Prostate gland (tissue), 2 donors: ENCODE data around the gene HOXC5. TPM values are rescaled to one million over a fixed set of nuclear protein-coding genes. Genes with fewer than 3 reads are reported as not detected.

Experiments
- DNase-seq: peaks from one replicate; pipeline ENCODE4 v3.0.0-alpha.2; 2019; ENCODE audit warnings: low spot score
- H3K27ac ChIP-seq, 2 donors: fragments of 200-600 bp; sonication (generic); 2 replicates each; pipeline ENCODE4 v1.5.1; 2017 to 2019
- H3K27me3 ChIP-seq: fragments of 200-600 bp; sonication (generic); replicated peaks from 2 replicates; pipeline ENCODE4 v1.5.1; 2019; ENCODE audit not compliant: insufficient read depth
- H3K36me3 ChIP-seq, 2 donors: fragments of 200-600 bp; sonication (generic); 1 replicate in 1 of 2; 2 replicates in 1 of 2; pipeline versions ENCODE4 v1.5.1 to v1.8.1; 2017 to 2019
- H3K4me1 ChIP-seq: fragments of 200-600 bp; sonication (generic); replicated peaks from 2 replicates; pipeline ENCODE4 v1.5.1; 2019
- H3K4me3 ChIP-seq, 2 donors: fragments of 200-600 bp; sonication (generic); 2 replicates each; pipeline ENCODE4 v1.5.1; 2017 to 2019
- H3K9me3 ChIP-seq: fragments of 200-600 bp; sonication (generic); 2 replicates; pipeline ENCODE4 v1.5.1; 2017
- POLR2A ChIP-seq: fragments of 450-650 bp; IDR thresholded peaks from one replicate; pipeline ENCODE4 v1.6.1; 2016; ENCODE audit warnings: antibody characterized with exemption, mild to moderate bottlenecking
- POLR2AphosphoS5 ChIP-seq: sonication (generic); formaldehyde crosslinking; IDR thresholded peaks from one replicate; pipeline ENCODE4 v1.6.1; 2017; ENCODE audit warnings: antibody characterized with exemption
- WGBS: methylation state at CpG from one replicate; pipeline ENCODE4 v1.1.5; 2018; 5-methylcytosine and 5-hydroxymethylcytosine counted together
- intact Hi-C: fragments of 100-400 bp; cut with DNase I; formaldehyde crosslinking; loops from one replicate; pipeline ENCODE4 v1.14.2; 2022
- total RNA-seq, 2 donors: library from RNA; depleted of rRNA; stranded (reverse); fragments of >200 nt; gene quantifications; one replicate each; pipeline ENCODE4 v1.1.0, GENCODE V29; 2016
- TF ChIP-seq, protein P1 (sequence below), 4 experiments: fragments of 200-600 bp in 2 of 4; fragments of 450-650 bp in 2 of 4; sonication (generic) in 2 of 4; IDR thresholded peaks; 1 replicate in 3 of 4; 2 replicates in 1 of 4; pipeline ENCODE4 v1.5.1; 2016 to 2019; ENCODE audit warnings: antibody characterized with exemption in 4 of 4, mild to moderate bottlenecking in 2 of 4, moderate library complexity in 2 of 4

The HOXC5 gene
- total RNA-seq, 2 donors from 2014 or later = 2.8 TPM; not detected in 1

DNA sequence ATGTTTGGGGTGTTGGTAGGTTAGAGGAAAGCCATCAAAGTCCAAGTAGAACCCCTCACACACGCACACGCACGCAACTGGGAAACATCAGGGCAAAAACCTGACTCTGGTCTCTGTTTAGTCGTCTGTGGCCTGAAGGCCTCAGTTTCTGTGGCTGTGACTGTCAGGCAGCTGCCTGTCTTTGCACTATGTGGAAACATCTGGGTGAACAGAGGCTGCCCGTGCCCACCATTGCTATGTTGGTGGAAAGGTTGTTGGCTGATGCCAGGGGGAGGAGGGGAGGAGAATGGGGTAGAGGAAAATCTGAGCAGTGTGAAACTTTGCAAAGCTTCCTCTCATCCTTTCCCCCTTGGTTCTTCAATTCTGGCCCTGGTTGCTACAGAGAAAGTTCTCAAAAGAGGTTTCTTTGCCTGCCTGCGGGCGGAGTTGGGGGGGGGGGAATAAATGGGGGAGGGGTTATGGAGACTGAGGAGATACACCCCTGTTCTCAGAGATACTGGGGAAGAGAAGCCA is 40.4 kb upstream of the HOXC5 start:
- no peak overlapping the region for H3K4me3 ChIP-seq
- TF ChIP-seq POLR2AphosphoS5 (no peak), POLR2A (no peak)
- TF ChIP-seq, protein P1, sequence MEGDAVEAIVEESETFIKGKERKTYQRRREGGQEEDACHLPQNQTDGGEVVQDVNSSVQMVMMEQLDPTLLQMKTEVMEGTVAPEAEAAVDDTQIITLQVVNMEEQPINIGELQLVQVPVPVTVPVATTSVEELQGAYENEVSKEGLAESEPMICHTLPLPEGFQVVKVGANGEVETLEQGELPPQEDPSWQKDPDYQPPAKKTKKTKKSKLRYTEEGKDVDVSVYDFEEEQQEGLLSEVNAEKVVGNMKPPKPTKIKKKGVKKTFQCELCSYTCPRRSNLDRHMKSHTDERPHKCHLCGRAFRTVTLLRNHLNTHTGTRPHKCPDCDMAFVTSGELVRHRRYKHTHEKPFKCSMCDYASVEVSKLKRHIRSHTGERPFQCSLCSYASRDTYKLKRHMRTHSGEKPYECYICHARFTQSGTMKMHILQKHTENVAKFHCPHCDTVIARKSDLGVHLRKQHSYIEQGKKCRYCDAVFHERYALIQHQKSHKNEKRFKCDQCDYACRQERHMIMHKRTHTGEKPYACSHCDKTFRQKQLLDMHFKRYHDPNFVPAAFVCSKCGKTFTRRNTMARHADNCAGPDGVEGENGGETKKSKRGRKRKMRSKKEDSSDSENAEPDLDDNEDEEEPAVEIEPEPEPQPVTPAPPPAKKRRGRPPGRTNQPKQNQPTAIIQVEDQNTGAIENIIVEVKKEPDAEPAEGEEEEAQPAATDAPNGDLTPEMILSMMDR (IDR thresholded peaks at IDR 0.05) = no peak
- H3K27ac ChIP-seq = no peak overlapping the region
- WGBS = 74% methylated on average over 7 of the region's 7 CpGs
- no peaks in the 10 kb centered on the region for H3K4me1 ChIP-seq
- DNase-seq = no peak
- peaks cover 72% of the 10 kb centered on the region for H3K27me3 ChIP-seq
- H3K9me3 ChIP-seq = no peaks in the 10 kb centered on the region
- intact Hi-C loops = no loop called here
- H3K36me3 ChIP-seq = no peaks in the 10 kb centered on the region

DNA sequence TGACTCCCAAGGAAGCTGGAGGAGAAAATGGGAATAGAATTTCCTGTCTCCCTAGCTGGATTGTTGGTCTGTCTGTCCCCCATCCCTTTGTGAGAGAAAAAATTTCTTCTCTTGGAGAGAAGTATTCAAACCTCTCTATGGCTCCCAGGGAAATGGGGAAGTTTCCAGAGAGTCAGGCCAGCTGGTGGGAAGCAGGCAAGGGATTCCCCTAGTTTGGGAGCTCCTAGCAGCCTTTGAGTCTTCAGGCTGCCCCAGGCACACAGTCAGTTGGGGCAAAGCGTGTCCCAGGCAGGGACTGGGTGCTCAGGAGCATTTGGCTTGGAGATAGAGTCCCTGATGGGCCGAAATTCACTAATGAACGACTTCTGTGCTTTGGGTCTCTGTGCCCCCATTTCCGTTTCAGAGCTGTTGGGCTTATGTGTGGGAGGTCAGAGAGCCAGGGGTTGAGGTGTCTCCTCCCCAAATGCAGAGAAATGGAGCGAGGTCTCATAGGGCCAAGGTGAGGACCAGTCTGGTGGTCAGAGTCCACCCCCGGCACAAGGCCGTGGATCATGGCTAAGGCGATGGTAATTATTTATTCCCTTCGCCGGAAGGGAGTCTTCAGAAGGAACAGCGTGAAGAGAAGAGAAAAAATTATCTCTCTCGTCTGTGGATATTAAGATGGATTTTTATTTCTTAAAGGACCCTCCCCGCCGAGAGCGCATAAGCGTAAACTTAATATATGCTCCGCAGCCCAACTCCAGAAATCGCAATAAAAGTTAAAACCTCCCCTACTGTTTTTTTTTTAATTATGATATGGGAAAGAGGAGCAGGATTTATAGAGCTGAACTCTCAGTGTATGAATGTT is 39.5 kb upstream of the HOXC5 start:
- WGBS = 56% methylated on average over 18 of the region's 18 CpGs

DNA sequence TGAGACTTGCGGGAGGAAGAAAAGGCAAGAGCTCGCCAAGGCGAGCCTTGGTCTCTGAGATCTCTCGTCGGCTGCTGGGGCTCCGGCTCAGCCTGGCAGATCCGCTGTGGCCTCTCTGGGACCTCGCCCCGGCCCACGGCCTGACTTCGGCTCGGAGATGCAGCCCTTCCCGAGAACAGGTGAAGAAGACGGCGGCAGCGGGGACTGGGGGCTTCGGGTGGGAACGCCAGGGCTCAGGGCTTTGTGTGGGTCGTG is 38.9 kb upstream of the HOXC5 start:
- Histone ChIP-seq H3K27ac (no peak overlapping the region), H3K9me3 (no peaks in the 10 kb centered on the region), H3K36me3 (no peaks in the 10 kb centered on the region), H3K4me3 (no peak overlapping the region), H3K27me3 (peaks cover 68% of the 10 kb centered on the region), H3K4me1 (no peaks in the 10 kb centered on the region)
- TF ChIP-seq POLR2AphosphoS5 (no peak), POLR2A (no peak)
- TF ChIP-seq, protein P1 (IDR thresholded peaks at IDR 0.05) = no peak
- 5% methylated on average over 19 of the region's 19 CpGs for WGBS
- intact Hi-C loops = no loop called here
- no peak for DNase-seq

More for the DNA sequence above, 39.5 kb upstream of the HOXC5 start:
- Histone ChIP-seq H3K9me3 (no peaks in the 10 kb centered on the region), H3K4me3 (no peak overlapping the region), H3K27me3 (peaks cover 72% of the 10 kb centered on the region), H3K36me3 (no peaks in the 10 kb centered on the region), H3K27ac (no peak overlapping the region), H3K4me1 (no peaks in the 10 kb centered on the region)
- no peak for DNase-seq
- intact Hi-C loops = no loop called here
- TF ChIP-seq, protein P1 (IDR thresholded peaks at IDR 0.05) = no peak
- TF ChIP-seq POLR2AphosphoS5 (no peak), POLR2A (no peak)

- DNase-seq = no peak
- WGBS = 8% methylated on average over 60 of the region's 60 CpGs
- H3K27ac ChIP-seq = no peak overlapping the region
- peaks cover 70% of the 10 kb centered on the region for H3K27me3 ChIP-seq
- intact Hi-C loops = no loop called here
- no peak overlapping the region for H3K4me3 ChIP-seq
- H3K9me3 ChIP-seq = no peaks in the 10 kb centered on the region
- H3K36me3 ChIP-seq = no peaks in the 10 kb centered on the region
- TF ChIP-seq POLR2AphosphoS5 = no peak
- TF ChIP-seq POLR2A = no peak
- TF ChIP-seq, protein P1 (IDR thresholded peaks at IDR 0.05) = no peak
- no peaks in the 10 kb centered on the region for H3K4me1 ChIP-seq
These were observed 38.4 kb upstream of the HOXC5 start for GRCh38 chr12:53994264-53995001.
